Measurements from ENCODE around the gene AGPAT2.

DNA sequence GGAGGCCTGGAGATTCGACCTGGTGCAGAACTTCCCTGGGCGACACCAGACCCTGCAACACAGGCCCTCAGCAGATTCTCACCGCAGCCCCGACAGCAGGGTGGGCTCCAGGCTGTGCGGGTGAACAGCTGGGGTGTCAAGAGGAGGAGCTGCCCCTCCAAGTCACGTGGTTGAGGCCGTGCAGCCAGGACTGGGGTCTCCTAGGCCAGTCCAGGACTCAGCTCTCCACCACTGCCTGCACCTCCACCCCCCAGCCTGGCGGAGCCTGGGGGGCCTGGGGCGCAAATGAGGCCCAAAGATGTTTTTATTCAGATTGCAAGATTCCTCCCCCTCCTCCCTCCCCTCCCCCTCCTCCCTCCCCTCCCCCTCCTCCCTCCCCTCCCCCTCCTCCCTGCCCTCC lies 9.2 kb upstream of the AGPAT2 start:
- TF ChIP-seq, protein P1, sequence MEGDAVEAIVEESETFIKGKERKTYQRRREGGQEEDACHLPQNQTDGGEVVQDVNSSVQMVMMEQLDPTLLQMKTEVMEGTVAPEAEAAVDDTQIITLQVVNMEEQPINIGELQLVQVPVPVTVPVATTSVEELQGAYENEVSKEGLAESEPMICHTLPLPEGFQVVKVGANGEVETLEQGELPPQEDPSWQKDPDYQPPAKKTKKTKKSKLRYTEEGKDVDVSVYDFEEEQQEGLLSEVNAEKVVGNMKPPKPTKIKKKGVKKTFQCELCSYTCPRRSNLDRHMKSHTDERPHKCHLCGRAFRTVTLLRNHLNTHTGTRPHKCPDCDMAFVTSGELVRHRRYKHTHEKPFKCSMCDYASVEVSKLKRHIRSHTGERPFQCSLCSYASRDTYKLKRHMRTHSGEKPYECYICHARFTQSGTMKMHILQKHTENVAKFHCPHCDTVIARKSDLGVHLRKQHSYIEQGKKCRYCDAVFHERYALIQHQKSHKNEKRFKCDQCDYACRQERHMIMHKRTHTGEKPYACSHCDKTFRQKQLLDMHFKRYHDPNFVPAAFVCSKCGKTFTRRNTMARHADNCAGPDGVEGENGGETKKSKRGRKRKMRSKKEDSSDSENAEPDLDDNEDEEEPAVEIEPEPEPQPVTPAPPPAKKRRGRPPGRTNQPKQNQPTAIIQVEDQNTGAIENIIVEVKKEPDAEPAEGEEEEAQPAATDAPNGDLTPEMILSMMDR (conservative IDR thresholded peaks at IDR 0.05; ENCODE audit: low read depth in 2 of 2) = no peak
- TF ChIP-seq POLR2AphosphoS5 (IDR thresholded peaks at IDR 0.05; ENCODE audit: low read depth) (no peak), EZH2phosphoT487 (IDR thresholded peaks at IDR 0.05; ENCODE audit: unreplicated experiment) (no peak), CREB1 (CRISPR knock-in tag; IDR thresholded peaks at IDR 0.05; ENCODE audit: low read depth) (no peak), JUNB (IDR thresholded peaks at IDR 0.05; ENCODE audit: unreplicated experiment) (no peak), EZH2 (IDR thresholded peaks at IDR 0.05; ENCODE audit: low read depth, unreplicated experiment) (no peak), STAT1 (IDR thresholded peaks at IDR 0.05; ENCODE audit: unreplicated experiment) (no peak), ZNF331 (CRISPR knock-in tag; IDR thresholded peaks at IDR 0.05; ENCODE audit: low read depth) (no peak), ZNF114 (CRISPR knock-in tag; IDR thresholded peaks at IDR 0.05) (no peak), NANOG (IDR thresholded peaks at IDR 0.05; ENCODE audit: borderline replicate concordance) (no peak)
- TF ChIP-seq, protein P2, sequence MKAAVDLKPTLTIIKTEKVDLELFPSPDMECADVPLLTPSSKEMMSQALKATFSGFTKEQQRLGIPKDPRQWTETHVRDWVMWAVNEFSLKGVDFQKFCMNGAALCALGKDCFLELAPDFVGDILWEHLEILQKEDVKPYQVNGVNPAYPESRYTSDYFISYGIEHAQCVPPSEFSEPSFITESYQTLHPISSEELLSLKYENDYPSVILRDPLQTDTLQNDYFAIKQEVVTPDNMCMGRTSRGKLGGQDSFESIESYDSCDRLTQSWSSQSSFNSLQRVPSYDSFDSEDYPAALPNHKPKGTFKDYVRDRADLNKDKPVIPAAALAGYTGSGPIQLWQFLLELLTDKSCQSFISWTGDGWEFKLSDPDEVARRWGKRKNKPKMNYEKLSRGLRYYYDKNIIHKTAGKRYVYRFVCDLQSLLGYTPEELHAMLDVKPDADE (IDR thresholded peaks at IDR 0.05) = no peak
- TF ChIP-seq, protein P3, sequence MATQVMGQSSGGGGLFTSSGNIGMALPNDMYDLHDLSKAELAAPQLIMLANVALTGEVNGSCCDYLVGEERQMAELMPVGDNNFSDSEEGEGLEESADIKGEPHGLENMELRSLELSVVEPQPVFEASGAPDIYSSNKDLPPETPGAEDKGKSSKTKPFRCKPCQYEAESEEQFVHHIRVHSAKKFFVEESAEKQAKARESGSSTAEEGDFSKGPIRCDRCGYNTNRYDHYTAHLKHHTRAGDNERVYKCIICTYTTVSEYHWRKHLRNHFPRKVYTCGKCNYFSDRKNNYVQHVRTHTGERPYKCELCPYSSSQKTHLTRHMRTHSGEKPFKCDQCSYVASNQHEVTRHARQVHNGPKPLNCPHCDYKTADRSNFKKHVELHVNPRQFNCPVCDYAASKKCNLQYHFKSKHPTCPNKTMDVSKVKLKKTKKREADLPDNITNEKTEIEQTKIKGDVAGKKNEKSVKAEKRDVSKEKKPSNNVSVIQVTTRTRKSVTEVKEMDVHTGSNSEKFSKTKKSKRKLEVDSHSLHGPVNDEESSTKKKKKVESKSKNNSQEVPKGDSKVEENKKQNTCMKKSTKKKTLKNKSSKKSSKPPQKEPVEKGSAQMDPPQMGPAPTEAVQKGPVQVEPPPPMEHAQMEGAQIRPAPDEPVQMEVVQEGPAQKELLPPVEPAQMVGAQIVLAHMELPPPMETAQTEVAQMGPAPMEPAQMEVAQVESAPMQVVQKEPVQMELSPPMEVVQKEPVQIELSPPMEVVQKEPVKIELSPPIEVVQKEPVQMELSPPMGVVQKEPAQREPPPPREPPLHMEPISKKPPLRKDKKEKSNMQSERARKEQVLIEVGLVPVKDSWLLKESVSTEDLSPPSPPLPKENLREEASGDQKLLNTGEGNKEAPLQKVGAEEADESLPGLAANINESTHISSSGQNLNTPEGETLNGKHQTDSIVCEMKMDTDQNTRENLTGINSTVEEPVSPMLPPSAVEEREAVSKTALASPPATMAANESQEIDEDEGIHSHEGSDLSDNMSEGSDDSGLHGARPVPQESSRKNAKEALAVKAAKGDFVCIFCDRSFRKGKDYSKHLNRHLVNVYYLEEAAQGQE (IDR thresholded peaks at IDR 0.05; ENCODE audit: unreplicated experiment) = no peak
